ENCODE results near the gene PRC1. TPM values are rescaled to one million over a fixed set of nuclear protein-coding genes. Genes with fewer than 3 reads are reported as not detected.

PRC1 gene
- total and polyA plus RNA-seq, 2 of the 13 experiments (the other 11 are each of a cell fraction or from before 2014, with no cell fraction given) = 137 to 162 TPM

GRCh38 chr15:90994417-90995311 is at the start of gene PRC1 (continued):
- peak; percentile 86 for TF ChIP-seq GMEB1 (CRISPR knock-in tag; IDR thresholded peaks at IDR 0.05; ENCODE audit: borderline replicate concordance)
- peak; percentile 43 for TF ChIP-seq HOMEZ (CRISPR knock-in tag; IDR thresholded peaks at IDR 0.05; ENCODE audit: low read depth)
- TF ChIP-seq SP2 (CRISPR knock-in tag; IDR thresholded peaks at IDR 0.05) = peak; percentile 100
- TF ChIP-seq HNRNPUL1 (IDR thresholded peaks at IDR 0.05; ENCODE audit: low read depth, low read length) = peak; percentile 72; the same call in 1 of the 2 replicates
- TF ChIP-seq ZBTB38 (CRISPR knock-in tag; IDR thresholded peaks at IDR 0.05) = peak; percentile 83
- peak; percentile 51; the same call in 1 of the 2 replicates for TF ChIP-seq ZNF354B (CRISPR knock-in tag; IDR thresholded peaks at IDR 0.05)
- TF ChIP-seq POLR2G (IDR thresholded peaks at IDR 0.05; ENCODE audit: low read depth, low read length) = peak; percentile 87
- peak; percentile 75; the same call in 1 of the 2 replicates for TF ChIP-seq RFX5 (IDR thresholded peaks at IDR 0.05; ENCODE audit: low read depth, low read length)
- peak; percentile 84 for TF ChIP-seq ZNF501 (CRISPR knock-in tag; IDR thresholded peaks at IDR 0.05)
- TF ChIP-seq ZNF510 (CRISPR knock-in tag; IDR thresholded peaks at IDR 0.05; ENCODE audit: low read depth) = no peak
- TF ChIP-seq TAF1 (CRISPR knock-in tag; IDR thresholded peaks at IDR 0.05) = peak; percentile 82
- peak; percentile 28; the same call in 1 of the 2 replicates for TF ChIP-seq CREBL2 (CRISPR knock-in tag; IDR thresholded peaks at IDR 0.05; ENCODE audit: borderline replicate concordance)
- TF ChIP-seq KIAA2018 (CRISPR knock-in tag; IDR thresholded peaks at IDR 0.05; ENCODE audit: borderline replicate concordance) = no peak
- TF ChIP-seq NFE2L2 (IDR thresholded peaks at IDR 0.05; ENCODE audit: low read length) = no peak
- TF ChIP-seq ZNF430 (CRISPR knock-in tag; IDR thresholded peaks at IDR 0.05) = no peak
- no peak for TF ChIP-seq DPF2 (CRISPR knock-in tag; IDR thresholded peaks at IDR 0.05; ENCODE audit: borderline replicate concordance, low read depth)

Measured in HepG2 (cell line).